ENCODE results near the gene WIPI1.

DNA sequence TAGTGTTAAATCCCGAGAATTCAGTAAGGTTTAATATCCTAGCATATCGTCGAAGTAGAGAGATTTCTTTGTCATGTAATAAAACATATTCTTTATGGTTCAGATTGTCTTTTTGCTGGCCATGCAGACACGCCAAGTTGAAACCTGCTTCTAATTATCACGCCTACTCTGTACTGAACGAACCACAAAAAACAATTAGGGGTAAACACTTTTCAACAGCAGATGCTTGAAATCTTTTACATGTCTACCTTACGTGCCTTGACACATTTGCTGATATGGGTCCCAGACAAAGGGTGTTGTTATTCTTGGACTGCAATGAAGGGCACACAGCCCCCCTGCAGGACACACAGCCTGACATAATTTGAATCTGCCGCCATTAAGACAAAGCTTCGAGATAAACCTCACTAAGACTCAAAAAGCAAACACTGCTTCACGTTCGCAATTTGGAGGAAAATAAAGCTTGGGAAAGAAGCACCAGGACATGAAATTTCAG lies 13.3 kb downstream of the WIPI1 start:
- TF ChIP-seq, protein P1, sequence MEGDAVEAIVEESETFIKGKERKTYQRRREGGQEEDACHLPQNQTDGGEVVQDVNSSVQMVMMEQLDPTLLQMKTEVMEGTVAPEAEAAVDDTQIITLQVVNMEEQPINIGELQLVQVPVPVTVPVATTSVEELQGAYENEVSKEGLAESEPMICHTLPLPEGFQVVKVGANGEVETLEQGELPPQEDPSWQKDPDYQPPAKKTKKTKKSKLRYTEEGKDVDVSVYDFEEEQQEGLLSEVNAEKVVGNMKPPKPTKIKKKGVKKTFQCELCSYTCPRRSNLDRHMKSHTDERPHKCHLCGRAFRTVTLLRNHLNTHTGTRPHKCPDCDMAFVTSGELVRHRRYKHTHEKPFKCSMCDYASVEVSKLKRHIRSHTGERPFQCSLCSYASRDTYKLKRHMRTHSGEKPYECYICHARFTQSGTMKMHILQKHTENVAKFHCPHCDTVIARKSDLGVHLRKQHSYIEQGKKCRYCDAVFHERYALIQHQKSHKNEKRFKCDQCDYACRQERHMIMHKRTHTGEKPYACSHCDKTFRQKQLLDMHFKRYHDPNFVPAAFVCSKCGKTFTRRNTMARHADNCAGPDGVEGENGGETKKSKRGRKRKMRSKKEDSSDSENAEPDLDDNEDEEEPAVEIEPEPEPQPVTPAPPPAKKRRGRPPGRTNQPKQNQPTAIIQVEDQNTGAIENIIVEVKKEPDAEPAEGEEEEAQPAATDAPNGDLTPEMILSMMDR (IDR thresholded peaks at IDR 0.05; ENCODE audit: low read depth, low read length), result no peak
- TF ChIP-seq EZH2phosphoT487 (IDR thresholded peaks at IDR 0.05; ENCODE audit: low read depth), result no peak

Measured in OCI-LY3 (cell line).